HCT116 (cell line): ENCODE measurements around the gene AP1S1. TPM values are rescaled to one million over a fixed set of nuclear protein-coding genes. Genes with fewer than 3 reads are reported as not detected.

Experiments used
- ATAC-seq: fragments of 200-7000 bp; cut with Tn5 transposase; 2 replicates; pipeline ENCODE4 v1.9.1; 2020; ENCODE audit warnings: mild to moderate bottlenecking, moderate library complexity
- BruUV-seq: library from RNA; stranded (reverse); fragments of 400-500 nt; replicated peaks from 2 replicates; lab custom pipeline; 2021; lab: Mats Ljungman, UMichigan
- CTCF ChIA-PET: fragments of 300-600 bp; sonication (Branson Sonifier 250); formaldehyde crosslinking; loops from one replicate; lab custom pipeline; 2021; ENCODE audit warnings: antibody characterized with exemption; lab: Charles Lee
- POLR2A ChIA-PET: fragments of 300-600, 350-600 bp; sonication (Branson Sonifier 250); formaldehyde crosslinking; loops from one replicate; lab custom pipeline; 2021; ENCODE audit warnings: antibody characterized with exemption; lab: Charles Lee
- RAD21 ChIA-PET, 2 experiments: fragments of 300-600 bp; sonication (Branson Sonifier 250); formaldehyde crosslinking; loops; one replicate each; lab custom pipeline; 2023; ENCODE audit warnings: low total read pairs in 2 of 2; ENCODE audit not compliant: uncharacterized antibody in 2 of 2, unreplicated experiment in 2 of 2, low non-redundant PET in 1 of 2; lab: Charles Lee
- DNase-seq: peaks from one replicate; pipeline ENCODE4 v3.0.0-alpha.2; 2010; ENCODE audit warnings: low read depth, low spot score
- H2AFZ ChIP-seq: fragments of 200-600 bp; shearing (Covaris generic), sonication (generic); 2 replicates; pipeline ENCODE4 v1.6.1; 2017; ENCODE audit warnings: low read depth, mixed run types, mixed read lengths, antibody characterized with exemption, low read length; ENCODE audit not compliant: poor library complexity, severe bottlenecking
- H3K27ac ChIP-seq: 2 replicates; pipeline ENCODE4 v1.5.1; 2012; ENCODE audit warnings: low read depth, low read length
- H3K27me3 ChIP-seq: fragments of 200-600 bp; sonication (generic); 2 replicates; pipeline ENCODE4 v1.6.1; 2016; ENCODE audit warnings: mixed run types, low read length, mixed read lengths; ENCODE audit not compliant: insufficient read depth
- H3K36me3 ChIP-seq, 2 experiments: fragments of 200-500 bp in 1 of 2; fragments of 200-600 bp in 1 of 2; sonication (Bioruptor generic) in 1 of 2; sonication (generic) in 1 of 2; 2 replicates each; pipeline versions ENCODE4 v1.5.1 to v1.6.1; 2014 to 2016; ENCODE audit warnings: low read length in 2 of 2, inconsistent platforms in 1 of 2, mixed read lengths in 1 of 2, mixed run types in 1 of 2; ENCODE audit not compliant: insufficient read depth in 2 of 2, control insufficient read depth in 1 of 2
- H3K4me1 ChIP-seq, 2 experiments: fragments of 200-600 bp in 1 of 2; sonication (generic) in 1 of 2; 2 replicates each; pipeline versions ENCODE4 v1.5.1 to v1.6.1; 2012 to 2017; ENCODE audit warnings: low read length in 2 of 2, inconsistent platforms in 1 of 2, mild to moderate bottlenecking in 1 of 2, mixed read lengths in 1 of 2, mixed run types in 1 of 2, moderate library complexity in 1 of 2; ENCODE audit not compliant: insufficient read depth in 2 of 2, control insufficient read depth in 1 of 2
- H3K4me2 ChIP-seq: fragments of 200-600 bp; sonication (generic); 2 replicates; pipeline ENCODE4 v1.6.1; 2017; ENCODE audit warnings: mixed run types, low read length, mixed read lengths
- H3K4me3 ChIP-seq, 2 experiments: fragments of 200-600 bp in 1 of 2; sonication (generic) in 1 of 2; replicated peaks in 1 of 2; 2 replicates each; pipeline ENCODE4 v1.5.1; 2011 to 2016; ENCODE audit warnings: low read length in 2 of 2, control low read depth in 1 of 2, low read depth in 1 of 2, mild to moderate bottlenecking in 1 of 2, mixed read lengths in 1 of 2, mixed run types in 1 of 2
- H3K79me2 ChIP-seq: fragments of 200-600 bp; sonication (generic); 2 replicates; pipeline ENCODE4 v1.6.1; 2017; ENCODE audit warnings: mild to moderate bottlenecking, mixed run types, low read length, moderate library complexity, mixed read lengths; ENCODE audit not compliant: insufficient read depth
- H3K9ac ChIP-seq: fragments of 200-600 bp; sonication (generic); 2 replicates; pipeline ENCODE4 v1.6.1; 2016; ENCODE audit warnings: low read length, mixed read lengths
- H3K9me2 ChIP-seq: fragments of 200-600 bp; sonication (generic), shearing (Covaris generic); 2 replicates; pipeline ENCODE4 v1.6.1; 2017; ENCODE audit warnings: mixed run types, mild to moderate bottlenecking, moderate library complexity; ENCODE audit not compliant: insufficient read depth
- H3K9me3 ChIP-seq, 2 experiments: fragments of 200-500 bp in 1 of 2; fragments of 200-600 bp in 1 of 2; sonication (Bioruptor generic) in 1 of 2; sonication (generic) in 1 of 2; 2 replicates each; pipeline ENCODE4 v1.6.1; 2014 to 2017; ENCODE audit warnings: low read length in 2 of 2, mixed read lengths in 2 of 2, inconsistent platforms in 1 of 2, low read depth in 1 of 2, mild to moderate bottlenecking in 1 of 2, mixed run types in 1 of 2, moderate library complexity in 1 of 2; ENCODE audit not compliant: control insufficient read depth in 1 of 2, insufficient read depth in 1 of 2
- H4K20me1 ChIP-seq: fragments of 200-600 bp; sonication (generic), shearing (Covaris generic); 2 replicates; pipeline ENCODE4 v1.6.1; 2017; ENCODE audit warnings: mixed run types, mild to moderate bottlenecking, moderate library complexity; ENCODE audit not compliant: insufficient read depth
- POLR2A ChIP-seq: IDR thresholded peaks from 2 replicates; pipeline ENCODE4 v1.7.0; 2011; ENCODE audit warnings: borderline replicate concordance; ENCODE audit not compliant: insufficient read depth, insufficient read length; ENCODE audit errors: extremely low read depth
- POLR2AphosphoS5 ChIP-seq: IDR thresholded peaks from 2 replicates; pipeline ENCODE4 v1.6.1; 2011; ENCODE audit warnings: mild to moderate bottlenecking, low read depth, low read length, moderate library complexity
- SIN3A ChIP-seq: IDR thresholded peaks from 2 replicates; pipeline ENCODE4 v1.6.1; 2012; ENCODE audit warnings: low read depth
- TCF7L2 ChIP-seq: IDR thresholded peaks from 2 replicates; pipeline ENCODE4 v1.7.0; 2011; ENCODE audit warnings: borderline replicate concordance, inconsistent platforms; ENCODE audit not compliant: insufficient read depth, insufficient read length; ENCODE audit errors: extremely low read depth
- YY1 ChIP-seq: IDR thresholded peaks from 2 replicates; pipeline ENCODE4 v1.6.1; 2011; ENCODE audit warnings: low read length, low read depth, moderate library complexity, mild to moderate bottlenecking; ENCODE audit not compliant: insufficient replicate concordance; ENCODE audit errors: extremely low read depth
- intact Hi-C: fragments of 100-400 bp; cut with micrococcal nuclease; formaldehyde crosslinking; loops from 2 replicates; pipeline ENCODE4 v1.10.0; 2022
- total RNA-seq: library from RNA; stranded (reverse); gene quantifications from one replicate; pipeline ENCODE4 v1.2.1, GENCODE V29; 2021; ENCODE audit not compliant: unreplicated experiment

Gene AP1S1
- total RNA-seq, 1 experiment from 2014 or later: 130 TPM

GRCh38 chr7:101165075-101165957 lies 11.0 kb downstream of the AP1S1 start, which contains the start of gene VGF:
VGF (minus strand) TSS chr7:101165569; CDS start chr7:101164843, 726 bp downstream.
- peak; percentile 83 for DNase-seq
- Histone ChIP-seq H4K20me1 (no peaks in the 10 kb centered on the region), H3K9me2 (no peaks in the 10 kb centered on the region), H3K4me2 (peak within 1 kb of the TSS; percentile 80), H3K27ac (peak within 1 kb of the TSS; percentile 97; the same call in 1 of the 2 replicates), H3K9me3 (no peaks in the 10 kb centered on the region), H3K9ac (peak within 1 kb of the TSS; percentile 78), H3K79me2 (peaks cover 8% of the 10 kb centered on the region; the same call in 1 of the 2 replicates), H3K4me1 (peaks cover 59 to 97% of the 10 kb centered on the region in 2 experiments), H3K36me3 (no peaks in the 10 kb centered on the region), H2AFZ (no peak within 1 kb of the TSS), H3K27me3 (no peaks in the 10 kb centered on the region), H3K4me3 (peak within 1 kb of the TSS; percentile 73 to 78)
- TSS peak; percentile 50 for BruUV-seq
- ChIA-PET POLR2A (interaction anchor here (0.7 to 2.5 kb wide), 12 partner anchors 9 to 290 kb away, joined by 3 to 23 read pairs (median 7); partner anchors contain the start of genes PLOD3, SERPINE1, SRRT and ZNHIT1), CTCF (interaction anchor here (0.7 to 3.0 kb wide), 6 partner anchors 8 to 199 kb away, joined by 3 to 16 read pairs (median 4); no protein-coding TSS in a partner anchor), RAD21 (interaction anchor here (0.5 to 1.2 kb wide), 4 partner anchors 9 to 21 kb away, joined by 3 to 5 read pairs (median 3); no protein-coding TSS in a partner anchor)
- TF ChIP-seq YY1 (peak; percentile 70), TCF7L2 (peak; percentile 47), POLR2A (peak; percentile 24), SIN3A (no peak), POLR2AphosphoS5 (peak; percentile 77)
- ATAC-seq: peak; percentile 65
- intact Hi-C loops: no loop called here
